ENCODE measurements around the gene ACVR1C. TPM values are rescaled to one million over a fixed set of nuclear protein-coding genes. Genes with fewer than 3 reads are reported as not detected.
A peak's percentile ranks its signal among the peaks of the same experiment; 100 is the strongest.

The ACVR1C gene
- total and polyA plus RNA-seq, 7 donors: 0.14 to 2.4 (median 1.6) TPM

- H3K4me1 ChIP-seq: no peaks in the 10 kb centered on the region
- no peaks in the 10 kb centered on the region for H3K27me3 ChIP-seq
- H3K4me3 ChIP-seq: no peak overlapping the region
- H3K36me3 ChIP-seq: no peaks in the 10 kb centered on the region
- no peak for DNase-seq
- intact Hi-C loops (cut with DNase I): no loop called here
- H3K27ac ChIP-seq: no peak overlapping the region
- peaks cover 0 to 2% (median 0%) of the 10 kb centered on the region in 4 donors for H3K9me3 ChIP-seq
- TF ChIP-seq CTCF (IDR thresholded peaks at IDR 0.05): no peak
- no peak for TF ChIP-seq POLR2A (IDR thresholded peaks at IDR 0.05)
- TF ChIP-seq EP300 (IDR thresholded peaks at IDR 0.05): no peak
- no peak for TF ChIP-seq POLR2AphosphoS5 (IDR thresholded peaks at IDR 0.05)
- 96 to 98% methylated on average over 4 of the region's 4 CpGs for WGBS, 2 donors
Measured at GRCh38 chr2:157611110-157611509, 17.6 kb downstream of the ACVR1C start.

DNA sequence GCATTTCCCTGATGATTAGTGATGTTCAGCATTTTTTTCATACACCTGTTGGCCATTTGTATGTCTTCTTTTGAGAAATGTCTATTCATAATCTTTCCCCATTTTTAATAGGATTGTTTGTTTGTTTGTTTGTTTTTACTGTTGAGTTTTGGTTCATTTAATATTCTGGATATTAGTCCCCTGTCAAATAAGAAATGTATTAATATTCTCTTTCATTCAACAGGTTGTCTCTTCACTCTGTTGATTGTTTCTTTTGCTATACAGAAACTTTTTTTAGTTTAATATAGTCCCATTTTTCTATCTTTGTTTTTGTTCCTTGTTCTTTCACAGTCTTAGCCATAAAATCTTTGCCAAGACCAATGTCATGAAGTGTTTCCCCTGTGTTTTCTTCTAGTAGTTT, 22.1 kb downstream of the ACVR1C start:
- DNase-seq: no peak
- no peak overlapping the region for H3K27ac ChIP-seq
- intact Hi-C loops (cut with DNase I): no loop called here
- no peaks in the 10 kb centered on the region for H3K27me3 ChIP-seq
- H3K36me3 ChIP-seq: no peaks in the 10 kb centered on the region
- no peaks in the 10 kb centered on the region for H3K4me1 ChIP-seq
- no peak for TF ChIP-seq CTCF (IDR thresholded peaks at IDR 0.05)
- no peak overlapping the region for H3K4me3 ChIP-seq
- H3K9me3 ChIP-seq: peaks cover 0 to 2% (median 0%) of the 10 kb centered on the region in 4 donors

DNA sequence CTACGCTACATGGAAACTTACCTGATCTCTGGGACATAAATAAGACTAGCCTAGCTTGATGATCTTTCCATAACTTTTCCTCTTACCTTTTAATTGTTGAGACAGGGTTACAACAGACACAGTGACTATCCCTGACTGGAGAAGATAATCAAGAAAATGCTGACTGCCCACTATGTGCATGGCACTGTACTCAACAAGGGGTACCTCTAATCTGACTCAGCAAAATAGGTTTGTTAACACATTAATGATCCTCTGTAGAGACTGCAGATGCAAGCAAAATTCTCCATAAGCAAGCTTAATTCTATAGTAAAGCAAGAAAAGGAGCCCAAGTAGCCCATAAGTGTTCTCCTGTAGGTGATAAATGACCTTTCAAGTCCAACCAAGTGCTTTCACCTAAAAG, 25.5 kb downstream of the ACVR1C start:
- no peak overlapping the region for H3K4me3 ChIP-seq
- DNase-seq: no peak
- H3K27me3 ChIP-seq: no peaks in the 10 kb centered on the region
- no peaks in the 10 kb centered on the region for H3K9me3 ChIP-seq
- TF ChIP-seq POLR2AphosphoS5 (IDR thresholded peaks at IDR 0.05): no peak
- no peak for TF ChIP-seq POLR2A (IDR thresholded peaks at IDR 0.05)
- TF ChIP-seq CTCF (IDR thresholded peaks at IDR 0.05): no peak
- no peak for TF ChIP-seq EP300 (IDR thresholded peaks at IDR 0.05)
- H3K27ac ChIP-seq: no peak overlapping the region
- 93 to 95% methylated on average over 1 of the region's 1 CpG for WGBS, 2 donors
- no peaks in the 10 kb centered on the region for H3K4me1 ChIP-seq
- H3K36me3 ChIP-seq: no peaks in the 10 kb centered on the region
- intact Hi-C loops (cut with DNase I): no loop called here

GRCh38 chr2:157601807-157602206, 26.9 kb downstream of the ACVR1C start:
- H3K4me1 ChIP-seq: no peaks in the 10 kb centered on the region
- TF ChIP-seq EP300 (IDR thresholded peaks at IDR 0.05) (no peak), POLR2A (IDR thresholded peaks at IDR 0.05) (no peak), CTCF (IDR thresholded peaks at IDR 0.05) (no peak), POLR2AphosphoS5 (IDR thresholded peaks at IDR 0.05) (no peak)
- no peak for DNase-seq
- WGBS, 2 donors: 83 to 85% methylated on average over 4 of the region's 4 CpGs
- peaks cover 0 to 11% (median 0%) of the 10 kb centered on the region in 3 donors for H3K27me3 ChIP-seq
- no peak overlapping the region for H3K27ac ChIP-seq
- H3K9me3 ChIP-seq: no peaks in the 10 kb centered on the region
- H3K4me3 ChIP-seq: no peak overlapping the region
- no peaks in the 10 kb centered on the region for H3K36me3 ChIP-seq
- intact Hi-C loops (cut with DNase I): no loop called here

DNA sequence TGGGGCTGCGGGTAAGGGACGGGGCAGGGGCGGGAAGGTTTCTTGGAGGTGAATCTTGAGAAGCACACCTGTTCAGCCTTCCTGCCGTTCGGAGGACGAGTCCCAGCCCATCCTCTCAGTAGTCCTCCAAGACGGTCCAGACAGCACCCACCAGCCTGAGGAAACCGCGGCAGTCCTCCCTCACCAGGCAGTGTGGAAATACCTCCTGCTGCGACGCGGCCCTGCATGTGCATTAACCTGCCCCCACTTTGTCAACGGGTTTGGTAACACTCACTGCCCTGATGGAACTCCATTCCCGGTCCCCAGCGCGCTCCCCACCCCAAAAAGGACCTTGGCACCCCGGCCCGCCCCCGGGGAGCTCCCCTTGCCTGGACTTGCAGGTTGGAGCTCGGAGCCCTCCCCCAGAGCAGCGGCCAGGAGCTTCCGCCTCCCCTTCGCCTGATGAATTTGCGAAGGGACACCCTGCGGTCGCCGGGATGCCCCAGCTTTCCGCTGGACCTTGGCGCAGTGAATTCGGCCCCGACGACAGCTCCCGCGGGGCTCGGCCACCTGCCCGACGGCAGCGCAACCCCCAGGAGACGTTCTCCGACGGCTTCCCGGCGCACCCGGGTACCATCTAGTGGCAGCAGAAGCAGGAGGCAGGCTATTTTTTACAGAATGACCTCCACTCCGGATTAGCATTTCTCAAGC, 31.5 kb downstream of the ACVR1C start:
- WGBS, 2 donors: 44 to 83% methylated on average over 45 of the region's 45 CpGs
- DNase-seq: peak; percentile 60
- Histone ChIP-seq H3K9me3 (no peaks in the 10 kb centered on the region), H3K4me3 (no peak overlapping the region), H3K27ac (no peak overlapping the region), H3K27me3 (peaks cover 0 to 14% (median 0%) of the 10 kb centered on the region in 3 donors), H3K36me3 (no peaks in the 10 kb centered on the region), H3K4me1 (no peaks in the 10 kb centered on the region)
- TF ChIP-seq EP300 (IDR thresholded peaks at IDR 0.05) (no peak), POLR2A (IDR thresholded peaks at IDR 0.05) (no peak), POLR2AphosphoS5 (IDR thresholded peaks at IDR 0.05) (no peak), CTCF (IDR thresholded peaks at IDR 0.05) (no peak)
- intact Hi-C loops (cut with DNase I): no loop called here
